ENCODE results near the gene GDF9. TPM values are rescaled to one million over a fixed set of nuclear protein-coding genes. Genes with fewer than 3 reads are reported as not detected.

GDF9 gene
- total RNA-seq, 1 experiment from 2014 or later = 0.54 TPM

- Histone ChIP-seq H3K27me3 (ENCODE audit: control insufficient read depth, insufficient read depth, low read length) (no peaks in the 10 kb centered on the region), H3K4me3 (ENCODE audit: low read depth in 2 of 2, low read length in 2 of 2) (no peak overlapping the region), H3K36me3 (ENCODE audit: control insufficient read depth, insufficient read depth, low read length) (no peaks in the 10 kb centered on the region), H3K9me3 (ENCODE audit: control insufficient read depth, insufficient read depth, low read depth, low read length) (no peaks in the 10 kb centered on the region), H3K27ac (ENCODE audit: low read length) (no peak overlapping the region), H3K4me1 (ENCODE audit: control insufficient read depth, insufficient read depth, low read length) (peaks cover 9% of the 10 kb centered on the region; the same call in 1 of the 2 replicates)
- ChIA-PET CTCF (no interaction called here), POLR2A (no interaction called here)
- no peak for ATAC-seq
- DNase-seq (ENCODE audit: low read depth, low spot score) = no peak
- intact Hi-C loops (cut with micrococcal nuclease; ENCODE audit: unreplicated experiment) = loop anchor here (10.0 kb wide), 1 partner anchor 441 kb away; no protein-coding TSS in a partner anchor
- in situ Hi-C loops (cut with HindIII; ENCODE audit: low pct_unique_long_range_greater_than_20kb, low sequenced_read_pairs) = no loop called here
- no TSS peak for BruUV-seq (replicated peaks)
- TF ChIP-seq REST (IDR thresholded peaks at IDR 0.05; ENCODE audit: insufficient read depth in 1 of 2, low read depth in 2 of 2, low read length in 1 of 2) (no peak), POLR2AphosphoS5 (IDR thresholded peaks at IDR 0.05; ENCODE audit: low read depth, low read length) (no peak), CTCF (IDR thresholded peaks at IDR 0.05) (no peak), TCF7L2 (IDR thresholded peaks at IDR 0.05; ENCODE audit: low read depth, low read length) (no peak), SIN3A (IDR thresholded peaks at IDR 0.05; ENCODE audit: borderline replicate concordance, insufficient read depth, low read depth, low read length) (no peak)
Observed at GRCh38 chr5:132825834-132826391, 40.4 kb downstream of the GDF9 start.

- H3K4me3 ChIP-seq (ENCODE audit: low read depth in 2 of 2, low read length in 2 of 2) = no peak overlapping the region
- no peak for ATAC-seq
- POLR2A ChIA-PET = no interaction called here
- no peak for DNase-seq (ENCODE audit: low read depth, low spot score)
- no peaks in the 10 kb centered on the region for H3K9me3 ChIP-seq (ENCODE audit: control insufficient read depth, insufficient read depth, low read depth, low read length)
- in situ Hi-C loops (cut with HindIII; ENCODE audit: low pct_unique_long_range_greater_than_20kb, low sequenced_read_pairs) (no loop called here), intact Hi-C loops (cut with micrococcal nuclease; ENCODE audit: unreplicated experiment) (loop anchor here (10.0 kb wide), 1 partner anchor 440 kb away; no protein-coding TSS in a partner anchor)
- CTCF ChIA-PET = no interaction called here
- no peak for TF ChIP-seq REST (IDR thresholded peaks at IDR 0.05; ENCODE audit: insufficient read depth in 1 of 2, low read depth in 2 of 2, low read length in 1 of 2)
- no peak for TF ChIP-seq POLR2AphosphoS5 (IDR thresholded peaks at IDR 0.05; ENCODE audit: low read depth, low read length)
- no peak for TF ChIP-seq SIN3A (IDR thresholded peaks at IDR 0.05; ENCODE audit: borderline replicate concordance, insufficient read depth, low read depth, low read length)
- TF ChIP-seq CTCF (IDR thresholded peaks at IDR 0.05) = no peak
- TF ChIP-seq TCF7L2 (IDR thresholded peaks at IDR 0.05; ENCODE audit: low read depth, low read length) = no peak
- no peaks in the 10 kb centered on the region for H3K27me3 ChIP-seq (ENCODE audit: control insufficient read depth, insufficient read depth, low read length)
- no peaks in the 10 kb centered on the region for H3K36me3 ChIP-seq (ENCODE audit: control insufficient read depth, insufficient read depth, low read length)
- peaks cover 16% of the 10 kb centered on the region for H3K4me1 ChIP-seq (ENCODE audit: control insufficient read depth, insufficient read depth, low read length)
- no TSS peak for BruUV-seq (replicated peaks)
- no peak overlapping the region for H3K27ac ChIP-seq (ENCODE audit: low read length)
Observed at GRCh38 chr5:132825033-132825833, 41.0 kb downstream of the GDF9 start.
